A549 (cell line): ENCODE data around the gene FBXO31. TPM values are rescaled to one million over a fixed set of nuclear protein-coding genes. Genes with fewer than 3 reads are reported as not detected.

Source experiments
- ATAC-seq, 2 experiments: fragments of 200-7000 bp in 1 of 2; fragments of >200 bp in 1 of 2; cut with Nextera tagmentation in 1 of 2; cut with Tn5 transposase in 1 of 2; 3 replicates each; pipeline versions ENCODE4 v1.8.0 to v1.9.1; 2018 to 2020; ENCODE audit warnings: mild to moderate bottlenecking in 1 of 2, moderate library complexity in 1 of 2
- CTCF ChIA-PET: fragments of 300-600 bp; sonication (Branson Sonifier 250); formaldehyde crosslinking; extraction: SDS; loops from one replicate; lab custom pipeline; 2021; ENCODE audit warnings: antibody characterized with exemption, inconsistent platforms; lab: Yijun Ruan, JAX
- POLR2A ChIA-PET: fragments of 350-600 bp; formaldehyde crosslinking; extraction: SDS; loops from one replicate; lab custom pipeline; 2021; ENCODE audit warnings: antibody characterized with exemption, inconsistent platforms; lab: Yijun Ruan, JAX
- DNase-seq, 2 experiments: peaks; one replicate each; pipeline versions ENCODE4 v3.0.0 to v3.0.0-alpha.2; 2011 to 2016; ENCODE audit warnings: low read depth in 1 of 2, low spot score in 1 of 2
- FAIRE-seq: peaks from 2 replicates; lab custom pipeline; 2011; peaks lifted over from hg19 to GRCh38; lab: Jason Lieb, UNC
- H3K27ac ChIP-seq, 2 experiments: fragments of >200 bp; sonication (Bioruptor Twin); formaldehyde crosslinking; 3 replicates each; pipeline ENCODE4 v1.5.1; 2016 to 2017
- H3K4me1 ChIP-seq: fragments of >200 bp; sonication (Bioruptor Twin); formaldehyde crosslinking; 3 replicates; pipeline ENCODE4 v1.6.1; 2016
- H3K4me2 ChIP-seq: fragments of >200 bp; sonication (Bioruptor Twin); formaldehyde crosslinking; 3 replicates; pipeline ENCODE4 v1.6.1; 2016
- H3K4me3 ChIP-seq: fragments of >200 bp; sonication (Bioruptor Twin); formaldehyde crosslinking; 3 replicates; pipeline ENCODE4 v1.5.1; 2016
- H3K9me3 ChIP-seq: fragments of >200 bp; sonication (Bioruptor Twin); formaldehyde crosslinking; 3 replicates; pipeline ENCODE4 v1.6.1; 2016
- BCL3 ChIP-seq: fragments of >200 bp; sonication (Bioruptor Twin); formaldehyde crosslinking; IDR thresholded peaks from 3 replicates; pipeline ENCODE4 v1.6.1; 2016
- BHLHE40 ChIP-seq: IDR thresholded peaks from 2 replicates; pipeline ENCODE4 v1.6.1; 2012; ENCODE audit warnings: low read depth, low read length, inconsistent platforms
- CBX2 ChIP-seq: fragments of 200-600 bp; sonication (generic); IDR thresholded peaks from 2 replicates; pipeline ENCODE4 v1.6.1; 2016; ENCODE audit warnings: low read depth, mild to moderate bottlenecking, borderline replicate concordance
- CBX8 ChIP-seq: fragments of 200-600 bp; sonication (generic); IDR thresholded peaks from 2 replicates; pipeline ENCODE4 v1.6.1; 2016
- CEBPB ChIP-seq, 2 experiments: fragments of >200 bp in 1 of 2; sonication (Bioruptor Twin) in 1 of 2; formaldehyde crosslinking in 1 of 2; IDR thresholded peaks; 2 replicates each; pipeline ENCODE4 v1.6.1; 2012 to 2016
- EHMT2 ChIP-seq: fragments of 200-600 bp; sonication (generic); IDR thresholded peaks from 2 replicates; pipeline ENCODE4 v1.6.1; 2016; ENCODE audit warnings: antibody characterized with exemption, low read depth, mild to moderate bottlenecking, moderate library complexity
- JUNB ChIP-seq: fragments of >200 bp; sonication (Bioruptor Twin); formaldehyde crosslinking; IDR thresholded peaks from 2 replicates; pipeline ENCODE4 v1.6.1; 2016
- MAX ChIP-seq: IDR thresholded peaks from 2 replicates; pipeline ENCODE4 v1.6.1; 2012
- NPAS2 ChIP-seq: fragments of 250-450 bp; sonication (Bioruptor Pico); IDR thresholded peaks from 2 replicates; pipeline ENCODE4 v1.8.0; 2022; ENCODE audit warnings: mild to moderate bottlenecking, moderate library complexity, borderline replicate concordance
- PHF8 ChIP-seq: fragments of 200-600 bp; sonication (generic); IDR thresholded peaks from 2 replicates; pipeline ENCODE4 v1.6.1; 2016; ENCODE audit warnings: low read depth, mild to moderate bottlenecking, antibody characterized with exemption, moderate library complexity, borderline replicate concordance
- POLR2A ChIP-seq: IDR thresholded peaks from 2 replicates; pipeline ENCODE4 v1.6.1; 2012; ENCODE audit warnings: mild to moderate bottlenecking, low read length
- RAD21 ChIP-seq, 2 experiments: fragments of >200 bp in 1 of 2; sonication (Bioruptor Twin) in 1 of 2; formaldehyde crosslinking in 1 of 2; IDR thresholded peaks in 1 of 2; conservative IDR thresholded peaks in 1 of 2; 2 replicates in 1 of 2; 3 replicates in 1 of 2; pipeline ENCODE4 v1.6.1; 2012 to 2018; ENCODE audit warnings: inconsistent platforms in 1 of 2
- WGBS: methylation state at CpG from one replicate; pipeline ENCODE4 v1.1.6; 2017; ENCODE audit errors: missing lambda C conversion rate; 5-methylcytosine and 5-hydroxymethylcytosine counted together
- polyA plus RNA-seq, 4 experiments: library from polyadenylated mRNA; depleted of rRNA in 3 of 4; stranded (reverse); fragments of >200 nt; fragmentation: RNase III in 1 of 4; extraction: RNeasy Plus Mini Kit Qiagen cat#74134 plus additional on column Dnase treatment in 1 of 4; gene quantifications; 2 replicates in 3 of 4; 3 replicates in 1 of 4; pipeline ENCODE4 v1.2.3, GENCODE V29; 2011 to 2017
- TF ChIP-seq, protein P1 (sequence below): IDR thresholded peaks from 2 replicates; pipeline ENCODE4 v1.6.1; 2012
- TF ChIP-seq, protein P2 (sequence below): fragments of 450-650 bp; IDR thresholded peaks from 2 replicates; pipeline ENCODE4 v1.6.1; 2014; ENCODE audit warnings: antibody characterized with exemption
- TF ChIP-seq, protein P3 (sequence below): fragments of 250-450 bp; sonication (Bioruptor Pico); IDR thresholded peaks from 2 replicates; pipeline ENCODE4 v1.5.0; 2020; ENCODE audit warnings: low read depth, mild to moderate bottlenecking, moderate library complexity
- TF ChIP-seq, protein P4 (sequence below): fragments of 200-600 bp; sonication (generic); IDR thresholded peaks from 2 replicates; pipeline ENCODE4 v1.6.1; 2016; ENCODE audit warnings: antibody characterized with exemption, mild to moderate bottlenecking, moderate library complexity
- TF ChIP-seq, protein P5 (sequence below): fragments of >200 bp; sonication (Bioruptor Twin); formaldehyde crosslinking; IDR thresholded peaks from 2 replicates; pipeline ENCODE4 v1.6.1; 2016

The FBXO31 gene
- polyA plus RNA-seq, 2 of the 4 experiments (the other 2 are of a cell fraction): 10.5 to 11.1 TPM

DNA sequence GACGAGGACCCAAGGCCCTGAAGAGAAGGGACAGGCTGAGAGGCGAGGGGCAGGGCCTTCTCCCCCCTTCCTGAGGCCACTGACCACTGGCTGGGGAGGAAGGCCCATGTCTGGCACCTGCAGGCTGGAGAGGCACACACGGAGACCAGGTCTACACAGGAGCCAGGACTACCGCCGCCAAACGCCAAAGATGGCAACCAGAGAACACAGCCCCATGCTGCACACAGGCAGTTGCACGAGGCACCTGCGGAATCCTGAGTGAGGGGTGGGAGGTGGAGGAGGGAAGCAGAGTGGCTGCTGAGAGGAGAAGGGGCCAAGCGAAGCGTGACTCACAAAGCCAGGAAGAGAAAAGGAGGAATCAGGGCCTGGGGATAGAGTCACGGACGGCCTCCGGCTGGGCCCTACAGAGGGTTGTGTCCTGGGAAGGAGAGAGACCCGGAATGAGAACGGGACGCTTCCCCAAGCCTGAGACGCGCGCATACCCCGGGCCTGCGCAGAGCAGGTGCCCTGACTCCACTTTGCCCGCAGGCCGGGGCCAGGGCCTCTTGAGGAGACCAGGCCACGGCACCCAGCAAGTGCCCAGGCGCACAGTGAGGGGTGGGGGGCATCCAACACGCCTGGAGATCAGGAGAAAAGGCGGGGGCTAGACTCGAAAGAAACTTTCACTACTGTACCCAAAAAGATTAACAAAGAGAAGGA lies 37.7 kb downstream of the FBXO31 start:
- POLR2A ChIA-PET: no interaction called here
- Histone ChIP-seq H3K4me2 (no peak overlapping the region), H3K27ac (no peak overlapping the region), H3K9me3 (no peaks in the 10 kb centered on the region), H3K4me1 (no peaks in the 10 kb centered on the region), H3K4me3 (no peak overlapping the region)
- DNase-seq: no peak
- TF ChIP-seq, protein P1, sequence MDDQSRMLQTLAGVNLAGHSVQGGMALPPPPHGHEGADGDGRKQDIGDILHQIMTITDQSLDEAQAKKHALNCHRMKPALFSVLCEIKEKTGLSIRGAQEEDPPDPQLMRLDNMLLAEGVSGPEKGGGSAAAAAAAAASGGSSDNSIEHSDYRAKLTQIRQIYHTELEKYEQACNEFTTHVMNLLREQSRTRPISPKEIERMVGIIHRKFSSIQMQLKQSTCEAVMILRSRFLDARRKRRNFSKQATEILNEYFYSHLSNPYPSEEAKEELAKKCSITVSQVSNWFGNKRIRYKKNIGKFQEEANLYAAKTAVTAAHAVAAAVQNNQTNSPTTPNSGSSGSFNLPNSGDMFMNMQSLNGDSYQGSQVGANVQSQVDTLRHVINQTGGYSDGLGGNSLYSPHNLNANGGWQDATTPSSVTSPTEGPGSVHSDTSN: no peak
- TF ChIP-seq, protein P2, sequence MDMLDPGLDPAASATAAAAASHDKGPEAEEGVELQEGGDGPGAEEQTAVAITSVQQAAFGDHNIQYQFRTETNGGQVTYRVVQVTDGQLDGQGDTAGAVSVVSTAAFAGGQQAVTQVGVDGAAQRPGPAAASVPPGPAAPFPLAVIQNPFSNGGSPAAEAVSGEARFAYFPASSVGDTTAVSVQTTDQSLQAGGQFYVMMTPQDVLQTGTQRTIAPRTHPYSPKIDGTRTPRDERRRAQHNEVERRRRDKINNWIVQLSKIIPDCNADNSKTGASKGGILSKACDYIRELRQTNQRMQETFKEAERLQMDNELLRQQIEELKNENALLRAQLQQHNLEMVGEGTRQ: no peak
- no peak for TF ChIP-seq CEBPB (IDR thresholded peaks at IDR 0.05)
- TF ChIP-seq BHLHE40: no peak
- TF ChIP-seq, protein P3, sequence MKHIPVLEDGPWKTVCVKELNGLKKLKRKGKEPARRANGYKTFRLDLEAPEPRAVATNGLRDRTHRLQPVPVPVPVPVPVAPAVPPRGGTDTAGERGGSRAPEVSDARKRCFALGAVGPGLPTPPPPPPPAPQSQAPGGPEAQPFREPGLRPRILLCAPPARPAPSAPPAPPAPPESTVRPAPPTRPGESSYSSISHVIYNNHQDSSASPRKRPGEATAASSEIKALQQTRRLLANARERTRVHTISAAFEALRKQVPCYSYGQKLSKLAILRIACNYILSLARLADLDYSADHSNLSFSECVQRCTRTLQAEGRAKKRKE (CRISPR knock-in tag): no peak
- TF ChIP-seq, protein P4, sequence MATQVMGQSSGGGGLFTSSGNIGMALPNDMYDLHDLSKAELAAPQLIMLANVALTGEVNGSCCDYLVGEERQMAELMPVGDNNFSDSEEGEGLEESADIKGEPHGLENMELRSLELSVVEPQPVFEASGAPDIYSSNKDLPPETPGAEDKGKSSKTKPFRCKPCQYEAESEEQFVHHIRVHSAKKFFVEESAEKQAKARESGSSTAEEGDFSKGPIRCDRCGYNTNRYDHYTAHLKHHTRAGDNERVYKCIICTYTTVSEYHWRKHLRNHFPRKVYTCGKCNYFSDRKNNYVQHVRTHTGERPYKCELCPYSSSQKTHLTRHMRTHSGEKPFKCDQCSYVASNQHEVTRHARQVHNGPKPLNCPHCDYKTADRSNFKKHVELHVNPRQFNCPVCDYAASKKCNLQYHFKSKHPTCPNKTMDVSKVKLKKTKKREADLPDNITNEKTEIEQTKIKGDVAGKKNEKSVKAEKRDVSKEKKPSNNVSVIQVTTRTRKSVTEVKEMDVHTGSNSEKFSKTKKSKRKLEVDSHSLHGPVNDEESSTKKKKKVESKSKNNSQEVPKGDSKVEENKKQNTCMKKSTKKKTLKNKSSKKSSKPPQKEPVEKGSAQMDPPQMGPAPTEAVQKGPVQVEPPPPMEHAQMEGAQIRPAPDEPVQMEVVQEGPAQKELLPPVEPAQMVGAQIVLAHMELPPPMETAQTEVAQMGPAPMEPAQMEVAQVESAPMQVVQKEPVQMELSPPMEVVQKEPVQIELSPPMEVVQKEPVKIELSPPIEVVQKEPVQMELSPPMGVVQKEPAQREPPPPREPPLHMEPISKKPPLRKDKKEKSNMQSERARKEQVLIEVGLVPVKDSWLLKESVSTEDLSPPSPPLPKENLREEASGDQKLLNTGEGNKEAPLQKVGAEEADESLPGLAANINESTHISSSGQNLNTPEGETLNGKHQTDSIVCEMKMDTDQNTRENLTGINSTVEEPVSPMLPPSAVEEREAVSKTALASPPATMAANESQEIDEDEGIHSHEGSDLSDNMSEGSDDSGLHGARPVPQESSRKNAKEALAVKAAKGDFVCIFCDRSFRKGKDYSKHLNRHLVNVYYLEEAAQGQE: no peak
- TF ChIP-seq, protein P5, sequence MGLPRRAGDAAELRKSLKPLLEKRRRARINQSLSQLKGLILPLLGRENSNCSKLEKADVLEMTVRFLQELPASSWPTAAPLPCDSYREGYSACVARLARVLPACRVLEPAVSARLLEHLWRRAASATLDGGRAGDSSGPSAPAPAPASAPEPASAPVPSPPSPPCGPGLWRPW: no peak
- no peak for TF ChIP-seq POLR2A
- no peak for TF ChIP-seq RAD21 (conservative IDR thresholded peaks at IDR 0.05 in 1 of 2, IDR thresholded peaks at IDR 0.05 in 1 of 2)
- TF ChIP-seq CBX2: no peak
- TF ChIP-seq NPAS2 (CRISPR knock-in tag): no peak
- TF ChIP-seq CBX8: no peak
- TF ChIP-seq BCL3: no peak
- TF ChIP-seq JUNB: no peak
- 92% methylated on average over 25 of the region's 28 CpGs for WGBS
- FAIRE-seq: no peak
- CTCF ChIA-PET: no interaction called here
- ATAC-seq: no peak

- Histone ChIP-seq H3K4me3 (no peak overlapping the region), H3K4me1 (no peaks in the 10 kb centered on the region), H3K9me3 (no peaks in the 10 kb centered on the region), H3K4me2 (no peak overlapping the region), H3K27ac (no peak overlapping the region)
- POLR2A ChIA-PET: no interaction called here
- TF ChIP-seq EHMT2 (no peak), MAX (no peak), PHF8 (no peak), JUNB (no peak)
- ATAC-seq: no peak
- DNase-seq: no peak
- WGBS: 98% methylated on average over 11 of the region's 17 CpGs
- FAIRE-seq: no peak
- CTCF ChIA-PET: interaction anchor here (1.4 to 2.1 kb wide), 2 partner anchors 12 to 290 kb away, joined by 3 to 7 read pairs; no protein-coding TSS in a partner anchor
These were observed 38.5 kb downstream of the FBXO31 start for GRCh38 chr16:87344931-87345631.
